ENCODE data around the gene PPARA. TPM values are rescaled to one million over a fixed set of nuclear protein-coding genes. Genes with fewer than 3 reads are reported as not detected.

The PPARA gene
- total and polyA plus RNA-seq, 12 donors = 5.1 to 208 (median 37.4) TPM

GRCh38 chr22:46273432-46274148 is 123.3 kb downstream of the PPARA start:
- TF ChIP-seq CTCF (IDR thresholded peaks at IDR 0.05) = no peak
- TF ChIP-seq POLR2A (IDR thresholded peaks at IDR 0.05) = no peak
- H3K4me1 ChIP-seq (replicated peaks in 1 of 2) = peaks cover 6 to 11% of the 10 kb centered on the region in 2 donors
- peaks cover 0 to 65% of the 10 kb centered on the region in 2 donors for H3K36me3 ChIP-seq (replicated peaks in 1 of 2)
- H3K27me3 ChIP-seq = no peaks in the 10 kb centered on the region
- 82 to 93% (median 91%) methylated on average over 3 to 12 of the region's 12 CpGs for WGBS, 4 donors
- H3K27ac ChIP-seq = no peak overlapping the region
- intact Hi-C loops (cut with DNase I) = no loop called here
- peak in 1 of 7 donors; percentile 14 for DNase-seq
- no peak overlapping the region for H3K4me3 ChIP-seq
- no peaks in the 10 kb centered on the region for H3K9me3 ChIP-seq (replicated peaks in 1 of 3)

GRCh38 chr22:46274381-46274780 is 124.1 kb downstream of the PPARA start:
- H3K4me1 ChIP-seq (replicated peaks in 1 of 2) = peaks cover 1 to 3% of the 10 kb centered on the region in 2 donors
- no peaks in the 10 kb centered on the region for H3K9me3 ChIP-seq (replicated peaks in 1 of 3)
- intact Hi-C loops (cut with DNase I) = no loop called here
- H3K4me3 ChIP-seq = no peak overlapping the region
- no peak overlapping the region for H3K27ac ChIP-seq
- H3K36me3 ChIP-seq (replicated peaks in 1 of 2) = peaks cover 0 to 73% of the 10 kb centered on the region in 2 donors
- WGBS, 4 donors = 93 to 98% (median 96%) methylated on average over 8 of the region's 8 CpGs
- no peak for TF ChIP-seq CTCF (IDR thresholded peaks at IDR 0.05)
- TF ChIP-seq POLR2A (IDR thresholded peaks at IDR 0.05) = no peak
- DNase-seq = peak in 1 of 7 donors; percentile 9
- no peaks in the 10 kb centered on the region for H3K27me3 ChIP-seq

GRCh38 chr22:46275455-46276122 is 125.3 kb downstream of the PPARA start:
- WGBS, 4 donors = 71 to 81% (median 77%) methylated on average over 3 of the region's 3 CpGs
- DNase-seq = no peak
- H3K4me3 ChIP-seq = no peak overlapping the region
- peaks cover 0 to 85% of the 10 kb centered on the region in 2 donors for H3K36me3 ChIP-seq (replicated peaks in 1 of 2)
- H3K4me1 ChIP-seq (replicated peaks in 1 of 2) = no peaks in the 10 kb centered on the region
- intact Hi-C loops (cut with DNase I) = no loop called here
- TF ChIP-seq POLR2A (IDR thresholded peaks at IDR 0.05) = no peak
- no peak for TF ChIP-seq CTCF (IDR thresholded peaks at IDR 0.05)
- no peaks in the 10 kb centered on the region for H3K9me3 ChIP-seq (replicated peaks in 1 of 3)
- no peaks in the 10 kb centered on the region for H3K27me3 ChIP-seq
- no peak overlapping the region for H3K27ac ChIP-seq

- no peaks in the 10 kb centered on the region for H3K27me3 ChIP-seq
- peak in 1 of 7 donors; percentile 5 for DNase-seq
- WGBS, 4 donors = 92 to 99% (median 95%) methylated on average over 7 of the region's 7 CpGs
- intact Hi-C loops (cut with DNase I) = no loop called here
- H3K4me3 ChIP-seq = no peak overlapping the region
- TF ChIP-seq CTCF (IDR thresholded peaks at IDR 0.05) (no peak), POLR2A (IDR thresholded peaks at IDR 0.05) (no peak)
- H3K27ac ChIP-seq = no peak overlapping the region
- H3K9me3 ChIP-seq (replicated peaks in 1 of 3) = no peaks in the 10 kb centered on the region
- H3K4me1 ChIP-seq (replicated peaks in 1 of 2) = no peaks in the 10 kb centered on the region
- H3K36me3 ChIP-seq (replicated peaks in 1 of 2) = peaks cover 0 to 93% of the 10 kb centered on the region in 2 donors
Observed at GRCh38 chr22:46276563-46276962, 126.2 kb downstream of the PPARA start.
